Measurements from ENCODE around the gene PSMD6.

DNA sequence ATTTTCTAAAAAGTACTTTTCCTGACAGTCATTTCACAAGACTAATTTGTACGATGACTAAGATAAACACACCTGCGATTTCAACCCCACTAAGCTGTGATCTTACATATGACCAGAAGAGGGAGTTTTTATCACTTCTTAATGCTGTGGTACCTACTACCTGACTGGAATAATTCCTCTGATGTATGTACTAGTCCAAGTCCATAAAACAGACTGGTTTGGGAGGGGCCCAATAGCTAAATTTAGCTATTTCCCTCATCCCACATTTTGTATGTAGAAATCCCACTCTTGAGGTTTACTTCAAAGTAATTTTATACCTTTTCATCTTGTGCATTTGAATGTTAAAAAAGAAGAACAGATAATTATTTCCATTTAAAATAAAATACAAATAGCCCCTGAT, 61.4 kb downstream of the PSMD6 start:
- TF ChIP-seq, protein P1, sequence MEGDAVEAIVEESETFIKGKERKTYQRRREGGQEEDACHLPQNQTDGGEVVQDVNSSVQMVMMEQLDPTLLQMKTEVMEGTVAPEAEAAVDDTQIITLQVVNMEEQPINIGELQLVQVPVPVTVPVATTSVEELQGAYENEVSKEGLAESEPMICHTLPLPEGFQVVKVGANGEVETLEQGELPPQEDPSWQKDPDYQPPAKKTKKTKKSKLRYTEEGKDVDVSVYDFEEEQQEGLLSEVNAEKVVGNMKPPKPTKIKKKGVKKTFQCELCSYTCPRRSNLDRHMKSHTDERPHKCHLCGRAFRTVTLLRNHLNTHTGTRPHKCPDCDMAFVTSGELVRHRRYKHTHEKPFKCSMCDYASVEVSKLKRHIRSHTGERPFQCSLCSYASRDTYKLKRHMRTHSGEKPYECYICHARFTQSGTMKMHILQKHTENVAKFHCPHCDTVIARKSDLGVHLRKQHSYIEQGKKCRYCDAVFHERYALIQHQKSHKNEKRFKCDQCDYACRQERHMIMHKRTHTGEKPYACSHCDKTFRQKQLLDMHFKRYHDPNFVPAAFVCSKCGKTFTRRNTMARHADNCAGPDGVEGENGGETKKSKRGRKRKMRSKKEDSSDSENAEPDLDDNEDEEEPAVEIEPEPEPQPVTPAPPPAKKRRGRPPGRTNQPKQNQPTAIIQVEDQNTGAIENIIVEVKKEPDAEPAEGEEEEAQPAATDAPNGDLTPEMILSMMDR (IDR thresholded peaks at IDR 0.05) = peak; percentile 78
- TF ChIP-seq ZFX (IDR thresholded peaks at IDR 0.05; ENCODE audit: borderline replicate concordance) = no peak

Measured in 22Rv1 (cell line).